GM18499 (cell line): Measurements from ENCODE around the gene ITGA1.
"Not testable (repeated sequence)": the region's sequence is repeated elsewhere in the genome, so short reads cannot be mapped to it uniquely, and the experiment has no call there.

Experiments used
- ATAC-seq: cut with Tn5 transposase; IDR thresholded peaks from one replicate; pipeline ENCODE4 v1.9.1; 2021; ENCODE audit warnings: moderate number of reproducible peaks; ENCODE audit not compliant: insufficient read depth, unreplicated experiment

ITGA1 gene

DNA sequence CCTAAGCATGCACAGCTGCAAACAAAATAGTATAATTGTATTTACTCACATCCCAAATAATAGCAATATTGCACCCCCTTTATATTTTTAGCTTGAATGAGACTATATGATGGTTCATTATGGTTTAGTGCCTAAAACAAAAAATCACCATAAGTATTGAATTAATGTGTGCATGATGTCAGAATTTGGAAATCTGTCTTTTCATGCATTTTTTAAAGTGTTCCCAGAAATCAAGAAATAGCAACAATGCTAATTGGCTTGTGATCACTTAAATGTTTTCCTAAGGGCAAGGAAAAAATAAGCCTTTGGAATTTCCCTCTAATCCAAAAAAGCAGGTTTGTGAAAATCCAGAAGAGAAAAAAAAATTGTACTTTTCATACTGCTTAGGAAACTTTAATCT, 150.5 kb downstream of the ITGA1 start:
- ATAC-seq: no peak

DNA sequence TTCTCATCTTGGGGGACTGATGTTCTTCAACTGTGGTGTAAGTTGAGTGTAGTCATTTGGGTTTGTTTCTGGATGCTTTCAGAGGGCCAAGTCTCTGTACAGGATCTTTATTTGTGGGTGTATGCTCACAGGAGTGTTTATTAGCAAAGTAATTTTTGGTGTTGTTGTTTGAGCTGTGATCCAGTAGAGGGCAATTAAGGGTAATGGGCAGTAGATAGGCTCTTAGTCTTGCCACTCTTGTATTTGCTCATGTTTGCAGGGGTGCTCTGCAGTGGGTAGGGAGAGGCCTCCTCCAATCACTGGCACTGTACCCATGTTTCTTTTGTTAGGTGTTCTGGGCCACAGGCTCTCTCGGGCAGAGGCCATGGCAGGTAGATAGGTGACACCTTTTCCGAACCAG, 155.6 kb downstream of the ITGA1 start:
- no peak for ATAC-seq

DNA sequence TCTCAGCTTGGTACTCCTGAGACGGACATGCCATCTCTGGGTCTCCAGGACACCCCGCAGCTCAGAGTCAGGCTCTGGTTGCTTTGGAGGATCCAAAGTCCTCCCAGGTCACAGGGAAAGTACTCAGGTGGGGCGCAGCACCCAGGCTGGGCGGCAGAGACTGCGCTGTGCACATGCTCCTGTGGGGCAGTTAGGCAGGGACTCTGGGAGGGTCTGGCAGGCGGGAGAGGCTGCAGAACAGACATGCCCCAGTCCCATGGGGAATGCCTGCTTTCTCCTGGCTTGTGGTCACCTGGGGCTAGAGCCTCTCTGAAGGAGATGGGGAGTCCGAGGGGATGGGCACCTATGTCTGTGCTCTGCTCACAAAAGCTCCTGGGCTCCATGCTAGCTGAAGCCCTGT, 156.1 kb downstream of the ITGA1 start:
- no peak for ATAC-seq

DNA sequence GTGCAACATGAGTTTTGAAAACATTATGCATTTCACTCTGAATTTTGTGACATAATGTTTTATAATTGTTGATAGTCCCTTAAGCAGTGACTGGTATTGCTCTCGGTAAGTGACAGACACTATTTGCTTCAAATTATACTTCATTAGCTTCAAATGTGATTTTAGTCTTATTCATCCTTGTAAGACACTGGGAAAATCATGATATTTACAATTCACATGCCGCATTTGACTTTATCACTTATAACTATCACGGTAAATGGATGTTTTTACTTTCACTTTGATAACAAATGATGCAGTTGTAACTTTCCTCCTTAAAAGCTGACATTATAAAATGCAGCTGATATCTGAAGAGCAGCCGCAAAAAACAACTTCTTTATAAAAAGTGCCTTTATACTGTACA, 157.3 kb downstream of the ITGA1 start:
- ATAC-seq: no peak

DNA sequence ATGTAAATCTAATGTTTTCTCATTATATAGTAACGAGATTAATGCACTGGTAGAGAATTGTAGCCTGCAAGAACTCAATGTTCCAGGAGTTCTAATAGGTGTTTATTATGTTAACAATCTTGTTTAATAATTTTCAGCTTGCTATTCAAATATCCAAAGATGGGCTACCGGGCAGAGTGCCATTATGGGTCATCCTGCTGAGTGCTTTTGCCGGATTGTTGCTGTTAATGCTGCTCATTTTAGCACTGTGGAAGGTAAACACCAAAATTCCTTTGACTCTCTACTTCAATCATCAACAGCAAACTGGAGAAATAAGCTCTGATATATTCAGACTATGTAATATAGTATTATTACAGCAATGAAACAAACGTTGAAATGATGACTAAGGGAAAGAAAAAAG, 159.5 kb downstream of the ITGA1 start:
- ATAC-seq: no peak

DNA sequence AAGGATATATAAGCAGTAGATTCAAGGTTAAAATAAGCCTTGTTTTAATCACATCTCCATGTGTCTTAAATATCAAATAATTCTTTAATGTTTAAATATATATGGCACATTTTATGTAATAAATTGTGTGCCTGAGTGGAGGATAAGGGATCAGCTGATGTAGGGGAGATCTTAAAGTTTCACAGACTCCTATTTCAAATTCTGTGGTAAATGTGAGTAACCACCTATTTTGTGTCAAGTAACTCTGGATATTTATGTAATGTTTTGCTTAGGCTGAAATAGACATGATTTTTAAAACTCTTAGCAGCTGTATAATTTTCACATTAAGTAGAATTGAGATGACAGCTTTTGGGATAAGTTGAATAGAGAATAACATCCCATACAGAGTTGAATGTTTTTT, 160.1 kb downstream of the ITGA1 start:
- no peak for ATAC-seq

DNA sequence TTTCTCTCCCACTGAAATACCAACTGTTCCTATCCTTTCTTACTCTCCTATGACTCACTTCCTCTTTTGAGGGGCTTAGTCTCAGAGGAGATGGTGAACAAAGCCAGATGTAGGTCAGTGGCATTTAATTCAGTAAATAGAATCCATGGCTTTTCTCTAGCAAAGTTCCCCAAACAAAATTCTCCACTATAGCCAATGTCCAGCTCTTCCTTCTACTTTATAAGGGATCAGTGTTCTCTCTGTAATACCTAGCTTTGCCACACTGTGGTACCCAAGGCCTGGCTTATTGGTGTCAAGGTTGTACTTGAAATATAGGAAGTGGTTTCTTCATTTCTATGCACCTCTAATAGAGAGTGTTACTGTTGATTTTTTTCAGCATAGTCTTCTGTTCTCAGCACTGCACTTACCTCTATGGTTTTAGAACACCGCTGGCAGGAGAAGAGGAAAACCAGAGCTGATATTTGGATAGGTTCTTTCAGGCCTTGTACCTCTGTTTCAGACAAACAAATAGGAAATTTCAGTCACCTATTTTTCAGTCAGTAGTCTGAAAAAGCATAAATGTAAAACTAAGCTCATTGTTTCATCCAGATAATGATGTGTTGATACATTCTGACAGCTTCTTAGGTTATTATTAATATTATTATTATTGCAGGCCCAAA, 160.8 kb downstream of the ITGA1 start:
- peak; percentile 98 for ATAC-seq

DNA sequence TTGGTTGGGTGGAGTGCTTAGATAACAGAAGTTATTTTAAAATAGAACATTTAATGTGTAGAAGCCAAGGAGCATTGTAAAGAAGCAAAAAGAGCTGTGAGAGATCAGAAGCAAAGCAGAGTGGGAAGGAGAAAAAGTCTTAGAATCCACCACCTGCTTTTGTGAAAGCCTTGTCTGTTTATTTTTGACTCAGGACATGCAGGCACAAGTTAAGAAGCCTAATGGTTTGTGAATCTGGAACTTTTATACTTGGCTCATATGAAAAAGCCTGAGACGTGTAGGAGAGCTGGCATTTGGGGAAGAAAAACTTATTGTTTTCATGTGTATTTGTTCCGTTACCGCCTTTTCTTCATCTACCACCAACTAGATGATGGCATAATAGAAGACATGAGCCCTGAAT, 163.0 kb downstream of the ITGA1 start:
- ATAC-seq: no peak

DNA sequence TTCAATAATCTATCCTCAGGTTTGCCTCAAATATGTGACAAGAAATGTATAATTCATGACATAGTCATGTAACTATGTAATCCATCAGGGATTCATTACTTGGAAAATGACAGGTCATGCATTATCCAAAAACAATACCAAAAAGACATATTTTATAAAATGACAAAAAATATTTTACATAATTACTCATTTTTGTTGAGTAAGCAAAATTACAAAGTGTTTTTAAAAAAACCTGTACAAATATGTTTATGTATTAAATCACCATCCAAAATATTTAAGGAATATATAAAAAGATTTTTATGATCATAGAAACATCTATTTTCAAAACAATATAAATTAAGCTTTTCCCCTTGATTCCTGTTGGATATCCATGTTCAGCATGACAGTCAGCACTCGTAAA, 164.8 kb downstream of the ITGA1 start:
- no peak for ATAC-seq

DNA sequence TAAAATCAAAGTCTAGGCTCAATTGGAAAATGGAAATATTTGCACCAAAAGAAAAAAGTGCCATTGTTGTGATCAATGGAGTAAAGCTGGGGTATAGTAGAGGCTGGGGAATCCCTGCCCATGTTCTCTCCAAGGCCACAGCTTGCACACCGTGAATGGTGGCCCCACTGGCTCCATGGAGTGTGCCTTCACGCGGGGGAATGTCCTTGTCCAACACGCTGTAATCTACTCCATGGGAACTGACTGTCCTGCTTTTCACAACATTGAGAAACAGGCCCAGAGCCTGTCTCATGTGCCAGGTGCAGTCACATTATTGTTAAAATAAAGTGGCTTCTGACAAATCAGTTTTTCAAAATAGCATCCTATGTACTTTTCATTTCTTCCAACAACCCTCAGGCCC, 168.3 kb downstream of the ITGA1 start:
- ATAC-seq: no peak

DNA sequence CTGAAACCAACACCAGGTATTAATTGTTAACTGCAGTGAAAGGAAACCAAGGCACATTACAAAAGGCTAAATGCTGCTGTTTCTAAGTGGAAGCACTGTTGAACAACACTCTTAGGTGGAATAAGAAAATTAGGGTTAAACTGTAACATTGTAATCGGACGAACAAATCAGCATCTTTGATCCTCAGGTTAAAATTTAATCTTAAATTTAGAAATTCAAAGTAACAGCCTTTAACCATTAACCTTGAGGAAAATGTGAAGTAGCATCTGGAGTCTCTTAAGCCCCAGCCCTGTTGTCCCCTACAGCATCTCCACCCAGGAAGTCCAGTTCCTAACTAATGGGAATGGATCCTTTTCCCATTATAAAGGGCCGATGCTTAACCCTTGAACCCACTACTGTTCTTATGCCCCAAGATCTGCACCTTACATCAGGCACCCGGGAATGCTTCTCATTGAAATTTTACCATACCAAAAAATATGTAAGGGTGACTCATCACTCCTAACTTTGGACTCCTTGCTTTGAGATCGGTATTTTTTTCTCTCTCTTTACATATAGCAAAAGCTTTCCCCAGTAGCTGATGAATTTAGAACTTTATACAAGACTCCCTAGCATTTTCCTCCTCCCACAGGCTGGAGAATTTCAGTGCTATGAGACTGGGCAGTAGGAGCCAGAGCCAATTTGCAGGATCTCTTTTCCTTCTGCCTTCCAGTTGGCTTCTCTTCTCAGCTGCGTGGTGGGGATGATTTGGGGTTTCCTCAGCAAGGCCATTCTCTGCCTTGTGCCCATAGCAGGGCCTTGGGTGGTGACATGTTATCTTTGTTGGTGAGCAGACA, 169.4 kb downstream of the ITGA1 start:
- ATAC-seq: no peak

DNA sequence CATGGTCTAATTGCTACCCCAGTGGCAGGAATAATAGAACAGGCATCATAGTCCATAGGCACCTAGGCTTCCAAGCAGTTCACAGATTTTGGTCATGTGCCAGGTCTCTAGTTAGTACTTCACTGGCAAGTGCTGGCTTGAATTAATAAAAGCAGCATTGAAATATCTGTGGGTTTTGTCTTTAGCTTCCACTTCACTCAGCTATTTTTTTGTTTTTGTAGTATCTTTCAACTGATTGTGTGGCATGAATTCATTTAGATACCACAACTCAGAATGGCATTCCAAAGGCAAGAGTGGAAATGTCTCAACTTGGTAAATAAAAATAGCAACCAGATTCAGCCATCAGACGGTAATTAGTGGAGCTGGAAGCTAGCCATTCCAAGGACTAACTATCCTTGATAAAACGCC, 173.6 kb downstream of the ITGA1 start:
- ATAC-seq: no peak

DNA sequence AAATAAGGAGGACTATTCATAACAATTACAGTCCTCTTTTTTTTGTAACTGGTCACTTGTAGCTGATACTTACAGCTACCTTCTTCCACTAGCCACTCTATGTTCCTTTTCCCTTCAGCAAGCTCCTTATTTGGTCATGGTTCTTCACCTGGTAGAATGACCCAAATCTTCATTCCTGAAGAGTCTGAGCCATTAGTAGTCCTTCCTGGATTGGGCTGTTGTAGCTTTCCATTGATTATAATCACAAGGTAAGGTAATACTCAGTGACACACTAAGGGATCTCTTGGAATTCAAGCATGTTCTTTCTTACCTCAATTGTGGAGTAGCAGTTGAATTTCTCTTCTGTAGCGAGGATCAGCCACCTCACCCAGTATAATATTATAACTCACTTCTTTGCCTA, 175.9 kb downstream of the ITGA1 start:
- ATAC-seq: no peak

DNA sequence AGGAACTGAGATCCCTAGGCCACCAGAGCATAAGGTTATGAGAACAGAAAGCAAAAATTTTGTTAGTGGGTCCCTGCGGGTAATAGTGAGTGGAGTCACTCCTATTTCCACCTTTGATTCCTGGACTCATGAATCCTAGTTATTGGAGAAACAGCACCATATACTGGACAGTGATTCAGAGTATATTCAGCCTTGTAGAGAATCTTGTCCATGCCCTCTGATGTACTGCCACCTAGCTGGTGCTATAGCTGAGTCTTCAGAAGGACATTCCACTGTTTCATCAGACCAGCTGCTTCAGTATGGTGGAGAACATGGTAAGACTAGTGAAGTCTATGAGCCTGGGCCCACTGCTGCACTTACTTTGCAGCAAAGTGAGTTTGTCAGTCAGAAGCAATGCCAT, 176.4 kb downstream of the ITGA1 start:
- ATAC-seq: no peak

DNA sequence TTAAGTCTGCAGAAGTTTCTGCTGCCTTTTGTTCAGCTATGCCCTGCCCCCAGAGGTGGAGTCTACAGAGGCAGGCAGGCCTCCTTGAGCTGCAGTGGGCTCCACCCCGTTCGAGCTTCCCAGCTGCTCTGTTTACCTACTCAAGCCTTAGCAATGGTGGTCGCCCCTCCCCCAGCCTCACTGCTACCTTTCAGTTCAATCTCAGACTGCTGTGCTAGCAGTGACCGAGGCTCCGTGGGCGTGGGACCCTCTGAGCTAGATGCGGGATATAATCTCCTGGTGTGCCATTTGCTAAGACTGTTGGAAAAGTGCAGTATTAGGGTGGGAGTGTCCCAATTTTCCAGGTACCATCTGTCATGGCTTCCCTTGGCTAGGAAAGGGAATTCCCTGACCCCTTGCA, 188.4 kb downstream of the ITGA1 start:
- not testable (repeated sequence) for ATAC-seq

DNA sequence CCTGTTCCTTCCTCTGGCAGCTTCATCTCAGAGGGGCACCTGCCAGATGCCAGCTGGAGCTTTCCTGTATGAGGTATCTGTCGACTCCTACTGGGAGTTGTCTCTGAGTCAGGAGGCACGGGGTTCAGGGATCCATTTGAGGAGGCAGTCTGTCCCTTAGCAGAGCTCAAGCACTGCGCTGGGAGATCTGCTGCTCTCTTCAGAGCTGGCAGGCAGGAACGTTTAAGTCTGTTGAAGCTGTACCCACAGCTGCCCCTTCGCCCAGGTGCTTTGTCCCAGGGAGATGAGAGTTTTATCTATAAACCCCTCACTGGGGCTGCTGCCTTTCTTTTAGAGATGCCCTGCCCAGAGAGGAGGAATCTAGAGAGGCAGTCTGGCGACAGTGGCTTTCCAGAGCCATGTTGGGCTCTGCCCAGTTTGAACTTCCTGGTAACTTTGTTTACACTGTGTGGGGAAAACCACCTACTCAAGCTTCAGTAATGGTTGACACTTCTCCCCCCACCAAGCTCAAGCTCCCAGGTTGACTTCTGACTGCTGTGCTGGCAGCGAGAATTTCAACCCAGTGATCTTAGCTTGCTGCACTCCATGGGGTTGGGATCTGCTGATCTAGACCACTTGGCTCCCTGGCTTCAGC, 189.7 kb downstream of the ITGA1 start:
- ATAC-seq: no peak

DNA sequence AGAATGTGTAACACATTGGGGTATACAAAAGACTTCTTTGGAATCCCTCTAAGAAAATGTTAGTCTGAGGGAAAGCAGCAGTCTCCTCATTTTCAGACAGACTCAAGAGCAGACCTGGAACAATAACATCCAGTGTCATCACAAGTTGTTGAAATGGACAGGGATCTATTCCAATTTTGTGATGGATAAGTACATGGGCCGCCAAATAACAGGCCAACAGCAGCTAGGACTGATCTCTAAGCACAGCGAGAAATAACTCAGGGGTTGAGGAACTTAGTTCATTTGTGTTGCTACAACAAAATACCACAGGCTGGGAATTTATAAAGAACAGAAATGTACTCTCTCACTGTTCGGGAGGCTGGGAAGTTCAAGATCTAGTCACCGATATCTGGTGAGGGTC, 193.8 kb downstream of the ITGA1 start:
- no peak for ATAC-seq

DNA sequence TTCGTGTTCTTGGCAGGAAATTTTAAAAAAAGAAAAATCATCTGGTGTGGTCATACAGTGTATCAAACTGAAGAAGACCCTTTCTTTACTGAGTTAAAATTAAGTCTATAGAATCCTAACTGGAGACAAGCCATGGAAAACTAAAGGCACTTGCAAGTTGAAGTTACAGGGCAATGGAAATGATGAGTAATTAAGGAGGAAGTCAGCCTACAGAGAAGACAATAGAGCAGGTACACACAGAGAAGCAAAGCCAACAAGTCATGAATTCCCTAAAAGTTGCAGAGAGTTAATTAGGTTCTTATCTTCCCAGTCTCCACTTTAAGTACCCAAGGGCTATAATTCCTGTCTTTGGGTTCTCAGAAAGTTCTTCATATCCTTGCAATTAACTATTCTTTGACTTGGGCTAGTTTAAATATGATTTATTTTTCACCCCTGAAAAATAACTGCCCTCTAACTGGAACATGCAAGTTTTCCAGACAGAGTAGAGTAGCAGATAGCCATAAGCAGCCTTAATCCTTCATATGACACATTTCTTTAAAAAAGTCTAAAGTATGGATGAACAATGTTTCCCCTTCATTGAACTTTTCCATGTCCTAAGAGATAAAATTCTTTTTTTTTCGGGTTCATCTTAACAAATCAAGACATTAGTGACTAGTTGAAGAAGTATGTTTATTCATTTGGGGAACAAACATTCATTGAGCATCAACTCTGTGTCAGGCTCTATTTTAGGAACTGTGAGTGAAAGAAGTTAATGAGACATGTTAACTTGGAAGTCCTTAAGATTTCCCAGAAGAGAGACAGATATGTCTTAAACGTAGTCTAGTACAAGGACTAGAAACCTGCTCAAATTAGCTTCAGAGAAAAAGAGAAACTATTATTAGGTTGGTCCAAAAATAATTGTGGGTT, 196.3 kb downstream of the ITGA1 start:
- ATAC-seq: no peak

DNA sequence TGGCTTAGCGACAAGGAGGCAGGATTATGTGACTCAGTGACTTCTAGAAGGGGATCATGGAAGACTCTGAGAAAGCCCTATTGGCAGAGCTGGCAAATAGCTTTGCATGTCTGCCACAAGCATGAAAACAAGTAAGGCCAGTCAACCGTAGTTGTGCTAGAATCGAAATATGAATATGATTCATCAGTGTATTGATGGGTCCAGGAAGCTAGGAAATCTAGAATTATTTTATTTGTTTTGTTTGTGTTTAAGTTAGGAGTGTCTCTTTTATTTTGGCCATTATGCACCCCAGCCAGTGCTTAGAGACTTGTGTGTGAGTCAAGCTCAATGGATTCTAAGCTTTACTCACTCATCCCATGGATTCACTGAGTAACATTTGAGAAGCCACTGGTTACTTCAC, 197.6 kb downstream of the ITGA1 start:
- no peak for ATAC-seq

DNA sequence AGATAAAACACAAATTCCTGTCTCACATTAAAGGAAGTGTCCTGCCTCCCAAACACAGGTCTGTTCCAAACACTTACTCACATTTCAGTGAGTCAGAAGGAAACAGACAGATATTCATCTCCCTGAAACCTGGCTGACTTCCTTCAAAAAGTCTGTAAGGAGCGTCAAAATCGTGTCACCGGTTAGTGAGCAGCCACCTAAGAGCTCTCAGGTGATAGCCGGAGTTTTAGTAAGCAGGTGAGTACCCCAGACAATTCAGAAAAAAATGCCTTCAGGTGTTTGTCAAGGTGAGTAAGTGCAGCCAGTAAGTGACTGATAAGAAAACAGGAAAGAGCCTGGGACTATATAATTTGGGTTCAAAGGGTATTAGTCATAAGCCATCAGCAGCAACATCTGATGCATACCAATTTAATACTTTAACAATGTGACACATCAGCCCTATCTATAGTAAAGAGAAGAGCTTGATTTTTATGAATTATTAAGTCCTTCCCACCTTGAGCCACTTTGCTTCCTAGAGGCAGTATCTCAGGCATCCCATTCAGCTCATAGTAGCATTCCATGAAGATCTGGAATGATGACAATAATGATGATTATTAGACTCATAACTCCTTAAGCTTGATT, 200.1 kb downstream of the ITGA1 start:
- no peak for ATAC-seq
